K562 (cell line): ENCODE data around the gene ERVFRD-1.

Source experiments
- EZH2 ChIP-seq: IDR thresholded peaks from 2 replicates; pipeline ENCODE4 v1.6.1; 2012; ENCODE audit warnings: low read depth, mild to moderate bottlenecking, inconsistent platforms, low read length, borderline replicate concordance
- TF ChIP-seq, protein P1 (sequence below), 3 experiments: IDR thresholded peaks in 2 of 3; conservative IDR thresholded peaks in 1 of 3; 2 replicates each; pipeline ENCODE4 v1.5.1; 2011 to 2012; ENCODE audit warnings: low read length in 3 of 3, mild to moderate bottlenecking in 3 of 3, control low read depth in 2 of 3, improper control_type of control experiment in 1 of 3, inconsistent platforms in 1 of 3, low read depth in 1 of 3, mixed read lengths in 1 of 3, moderate library complexity in 1 of 3; ENCODE audit not compliant: insufficient read depth in 2 of 3

DNA sequence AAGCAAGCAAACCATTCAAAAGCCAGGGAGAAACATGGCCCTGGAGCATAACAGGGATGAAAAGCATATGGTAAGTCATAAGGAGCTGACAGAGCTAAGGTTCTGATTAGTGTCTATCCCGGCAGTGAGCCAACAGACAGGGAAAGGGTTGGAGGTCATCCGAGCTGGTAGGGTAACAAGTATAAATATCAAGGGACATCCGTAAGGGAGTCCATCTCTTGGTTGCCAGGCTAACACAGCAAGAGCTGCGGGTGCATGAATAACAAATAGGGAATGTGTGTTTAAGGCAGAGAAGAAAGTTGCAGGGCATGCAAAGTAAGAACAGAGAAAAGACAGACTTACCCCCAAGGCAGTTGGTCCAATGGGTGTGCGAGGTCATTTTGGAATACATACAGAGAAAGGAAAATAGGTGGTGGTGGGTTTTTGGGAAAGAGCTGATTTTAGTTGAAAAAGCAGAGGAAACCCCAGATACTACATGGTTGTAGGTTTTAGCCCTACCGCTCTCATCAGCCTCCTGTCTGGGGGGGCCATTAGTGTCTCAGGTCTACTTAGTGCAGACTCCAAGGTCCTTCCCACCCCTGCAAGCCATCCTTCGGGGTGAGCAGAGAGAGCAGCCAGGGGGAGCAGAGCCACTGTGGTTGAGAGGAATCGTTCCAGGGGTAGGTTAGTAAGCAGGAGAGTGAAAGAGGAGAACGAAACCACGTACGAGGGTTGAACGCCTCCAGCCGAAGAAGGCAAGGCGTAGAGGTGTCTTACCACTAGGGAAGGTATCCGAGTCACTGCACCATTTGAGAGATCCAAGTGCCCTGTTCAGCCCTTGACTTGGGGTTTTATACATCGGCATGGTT, at the start of gene ERVFRD-1:
- no peak for TF ChIP-seq EZH2
- TF ChIP-seq, protein P1, sequence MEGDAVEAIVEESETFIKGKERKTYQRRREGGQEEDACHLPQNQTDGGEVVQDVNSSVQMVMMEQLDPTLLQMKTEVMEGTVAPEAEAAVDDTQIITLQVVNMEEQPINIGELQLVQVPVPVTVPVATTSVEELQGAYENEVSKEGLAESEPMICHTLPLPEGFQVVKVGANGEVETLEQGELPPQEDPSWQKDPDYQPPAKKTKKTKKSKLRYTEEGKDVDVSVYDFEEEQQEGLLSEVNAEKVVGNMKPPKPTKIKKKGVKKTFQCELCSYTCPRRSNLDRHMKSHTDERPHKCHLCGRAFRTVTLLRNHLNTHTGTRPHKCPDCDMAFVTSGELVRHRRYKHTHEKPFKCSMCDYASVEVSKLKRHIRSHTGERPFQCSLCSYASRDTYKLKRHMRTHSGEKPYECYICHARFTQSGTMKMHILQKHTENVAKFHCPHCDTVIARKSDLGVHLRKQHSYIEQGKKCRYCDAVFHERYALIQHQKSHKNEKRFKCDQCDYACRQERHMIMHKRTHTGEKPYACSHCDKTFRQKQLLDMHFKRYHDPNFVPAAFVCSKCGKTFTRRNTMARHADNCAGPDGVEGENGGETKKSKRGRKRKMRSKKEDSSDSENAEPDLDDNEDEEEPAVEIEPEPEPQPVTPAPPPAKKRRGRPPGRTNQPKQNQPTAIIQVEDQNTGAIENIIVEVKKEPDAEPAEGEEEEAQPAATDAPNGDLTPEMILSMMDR (IDR thresholded peaks at IDR 0.05 in 2 of 3, conservative IDR thresholded peaks at IDR 0.05 in 1 of 3; ENCODE audit: insufficient read depth in 2 of 3, low read depth in 1 of 3, low read length in 3 of 3): no peak
